Effector memory CD4-positive, alpha-beta T cell (primary cell): ENCODE measurements around the gene DGKZ.

Source experiments
- DNase-seq, 3 donors: peaks; one replicate each; pipeline ENCODE4 v3.0.0-alpha.2; 2020
- H3K27ac ChIP-seq: 2 replicates; pipeline ENCODE4 v1.7.0; 2013; ENCODE audit warnings: mild to moderate bottlenecking, low read length, moderate library complexity; ENCODE audit not compliant: insufficient read depth, poor library complexity, severe bottlenecking
- H3K27me3 ChIP-seq: replicated peaks from 2 replicates; pipeline ENCODE4 v1.7.0; 2013; ENCODE audit warnings: mild to moderate bottlenecking, low read length; ENCODE audit not compliant: insufficient read depth, control insufficient read depth, poor library complexity, severe bottlenecking
- H3K36me3 ChIP-seq: 2 replicates; pipeline ENCODE4 v1.7.0; 2013; ENCODE audit warnings: mild to moderate bottlenecking, low read length, moderate library complexity; ENCODE audit not compliant: control insufficient read depth, insufficient read depth
- H3K4me1 ChIP-seq: 2 replicates; pipeline ENCODE4 v1.7.0; 2013; ENCODE audit warnings: low read length, mild to moderate bottlenecking; ENCODE audit not compliant: control insufficient read depth, insufficient read depth, poor library complexity, severe bottlenecking
- H3K4me3 ChIP-seq: 2 replicates; pipeline ENCODE4 v1.7.0; 2013; ENCODE audit warnings: low read length, low read depth, mild to moderate bottlenecking; ENCODE audit not compliant: insufficient read depth, poor library complexity, severe bottlenecking
- H3K9me3 ChIP-seq: 2 replicates; pipeline ENCODE4 v1.7.0; 2013; ENCODE audit warnings: mild to moderate bottlenecking, low read length, moderate library complexity; ENCODE audit not compliant: control insufficient read depth

Gene DGKZ

GRCh38 chr11:46335271-46335670 lies 12.0 kb upstream of the DGKZ start:
- Histone ChIP-seq H3K27me3 (no peaks in the 10 kb centered on the region), H3K9me3 (no peaks in the 10 kb centered on the region), H3K4me1 (peaks cover 47% of the 10 kb centered on the region), H3K27ac (no peak overlapping the region), H3K4me3 (no peak overlapping the region), H3K36me3 (no peaks in the 10 kb centered on the region)
- DNase-seq, result no peak

GRCh38 chr11:46335890-46336562 lies 11.2 kb upstream of the DGKZ start:
- Histone ChIP-seq H3K9me3 (no peaks in the 10 kb centered on the region), H3K36me3 (no peaks in the 10 kb centered on the region), H3K4me1 (peaks cover 39% of the 10 kb centered on the region), H3K4me3 (no peak overlapping the region), H3K27me3 (no peaks in the 10 kb centered on the region), H3K27ac (no peak overlapping the region)
- no peak for DNase-seq

- H3K4me1 ChIP-seq, result peaks cover 36% of the 10 kb centered on the region
- H3K27me3 ChIP-seq, result no peaks in the 10 kb centered on the region
- H3K4me3 ChIP-seq, result no peak overlapping the region
- H3K36me3 ChIP-seq, result no peaks in the 10 kb centered on the region
- H3K9me3 ChIP-seq, result no peaks in the 10 kb centered on the region
- no peak for DNase-seq
- H3K27ac ChIP-seq, result no peak overlapping the region
Observed at GRCh38 chr11:46336563-46337180, 10.6 kb upstream of the DGKZ start.

GRCh38 chr11:46337626-46338345 lies 9.5 kb upstream of the DGKZ start:
- H3K27ac ChIP-seq, result no peak overlapping the region
- no peaks in the 10 kb centered on the region for H3K36me3 ChIP-seq
- no peak for DNase-seq
- peaks cover 37% of the 10 kb centered on the region for H3K4me1 ChIP-seq
- no peaks in the 10 kb centered on the region for H3K9me3 ChIP-seq
- H3K4me3 ChIP-seq, result no peak overlapping the region
- no peaks in the 10 kb centered on the region for H3K27me3 ChIP-seq

- Histone ChIP-seq H3K27me3 (no peaks in the 10 kb centered on the region), H3K4me1 (peaks cover 36% of the 10 kb centered on the region), H3K36me3 (no peaks in the 10 kb centered on the region), H3K27ac (no peak overlapping the region), H3K9me3 (no peaks in the 10 kb centered on the region), H3K4me3 (no peak overlapping the region)
- no peak for DNase-seq
Observed at GRCh38 chr11:46338636-46338987, 8.7 kb upstream of the DGKZ start.

- peaks cover 31% of the 10 kb centered on the region for H3K4me1 ChIP-seq
- no peak overlapping the region for H3K4me3 ChIP-seq
- no peaks in the 10 kb centered on the region for H3K27me3 ChIP-seq
- H3K27ac ChIP-seq, result no peak overlapping the region
- H3K36me3 ChIP-seq, result no peaks in the 10 kb centered on the region
- H3K9me3 ChIP-seq, result no peaks in the 10 kb centered on the region
- DNase-seq, result no peak
Observed at GRCh38 chr11:46338988-46339666, 8.1 kb upstream of the DGKZ start.

- Histone ChIP-seq H3K9me3 (no peaks in the 10 kb centered on the region), H3K27ac (no peak overlapping the region), H3K4me3 (no peak overlapping the region), H3K27me3 (no peaks in the 10 kb centered on the region), H3K36me3 (no peaks in the 10 kb centered on the region), H3K4me1 (peaks cover 28% of the 10 kb centered on the region)
- no peak for DNase-seq
Observed at GRCh38 chr11:46339816-46340215, 7.4 kb upstream of the DGKZ start.

- Histone ChIP-seq H3K4me3 (no peak overlapping the region), H3K4me1 (peaks cover 39% of the 10 kb centered on the region), H3K27ac (no peak overlapping the region), H3K9me3 (no peaks in the 10 kb centered on the region), H3K36me3 (no peaks in the 10 kb centered on the region), H3K27me3 (no peaks in the 10 kb centered on the region)
- DNase-seq, result no peak
Observed at GRCh38 chr11:46341454-46341853, 5.8 kb upstream of the DGKZ start.

GRCh38 chr11:46342239-46342638 lies 5.0 kb upstream of the DGKZ start:
- Histone ChIP-seq H3K27ac (peak overlapping the region; percentile 0), H3K4me1 (peaks cover 44% of the 10 kb centered on the region), H3K36me3 (no peaks in the 10 kb centered on the region), H3K27me3 (no peaks in the 10 kb centered on the region), H3K4me3 (no peak overlapping the region), H3K9me3 (no peaks in the 10 kb centered on the region)
- DNase-seq, result no peak

- H3K36me3 ChIP-seq, result no peaks in the 10 kb centered on the region
- no peak overlapping the region for H3K4me3 ChIP-seq
- peaks cover 44% of the 10 kb centered on the region for H3K4me1 ChIP-seq
- DNase-seq, result no peak
- H3K9me3 ChIP-seq, result no peaks in the 10 kb centered on the region
- no peaks in the 10 kb centered on the region for H3K27me3 ChIP-seq
- no peak overlapping the region for H3K27ac ChIP-seq
Observed at GRCh38 chr11:46343520-46343919, 3.7 kb upstream of the DGKZ start.
